Astrocyte (in vitro differentiated cells and primary cell): ENCODE results near the gene PIP4K2A.

ENCODE experiments used
- CTCF ChIP-seq: IDR thresholded peaks from 2 replicates; pipeline ENCODE4 v1.5.1; 2011; ENCODE audit warnings: low read depth, mild to moderate bottlenecking, inconsistent platforms, low read length, moderate library complexity; ENCODE audit not compliant: insufficient read depth
- EZH2 ChIP-seq: IDR thresholded peaks from 2 replicates; pipeline ENCODE4 v1.6.1; 2012; ENCODE audit warnings: mild to moderate bottlenecking, low read length, inconsistent platforms; ENCODE audit not compliant: insufficient read depth

GRCh38 chr10:22760025-22760424 lies 45.6 kb upstream of the PIP4K2A start:
- TF ChIP-seq CTCF: no peak
- TF ChIP-seq EZH2: no peak
